Ishikawa (cell line): Measurements from ENCODE around the gene CARD9.

Experiments used
- MAX ChIP-seq: IDR thresholded peaks from 2 replicates; pipeline ENCODE4 v1.6.1; 2012
- TCF12 ChIP-seq: IDR thresholded peaks from 2 replicates; pipeline ENCODE4 v1.6.1; 2012; ENCODE audit warnings: low read depth

- TF ChIP-seq MAX, result no peak
- TF ChIP-seq TCF12, result no peak
Measured at GRCh38 chr9:136386018-136386417, 12.5 kb upstream of the CARD9 start.
